ENCODE results near the gene RNASE13. TPM values are rescaled to one million over a fixed set of nuclear protein-coding genes. Genes with fewer than 3 reads are reported as not detected.
"Not testable (repeated sequence)": the region's sequence is repeated elsewhere in the genome, so short reads cannot be mapped to it uniquely, and the experiment has no call there.

Gene RNASE13
- total RNA-seq, 2 experiments from 2014 or later = not detected

DNA sequence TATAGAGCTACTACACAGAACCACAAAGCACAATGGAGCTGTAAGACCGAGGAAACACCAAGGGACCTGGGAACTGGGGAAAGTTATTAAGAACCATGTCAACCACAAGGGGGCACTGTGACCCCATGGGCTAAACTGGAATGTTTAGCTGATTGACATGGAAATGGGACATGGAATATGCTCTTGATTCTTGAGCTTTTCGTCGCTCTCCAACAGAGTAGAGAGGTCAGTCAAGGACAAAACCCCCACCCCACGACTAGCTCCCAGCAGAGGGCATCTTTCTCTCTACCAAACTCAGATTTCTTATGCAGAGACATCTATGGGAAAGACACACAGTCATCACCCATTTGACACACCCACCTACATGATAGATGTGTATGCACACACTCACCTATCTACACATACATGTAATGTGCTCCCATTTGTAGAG is 19.8 kb downstream of the RNASE13 start:
- POLR2A ChIA-PET = interaction anchor here (0.5 to 2.0 kb wide), 9 partner anchors 9 to 205 kb away, joined by 3 to 14 read pairs (median 3); partner anchors contain the start of gene RNASE7
- BruUV-seq (replicated peaks) = no TSS peak
- Histone ChIP-seq H3K27ac (ENCODE audit: low read depth, low read length, poor library complexity, severe bottlenecking) (no peak overlapping the region), H3K36me3 (ENCODE audit: insufficient read depth, low read length) (no peaks in the 10 kb centered on the region), H3K4me2 (ENCODE audit: low read length) (no peak overlapping the region), H3K9me2 (ENCODE audit: insufficient read depth, low read length) (no peaks in the 10 kb centered on the region), H3K4me1 (ENCODE audit: insufficient read depth, low read length, poor library complexity, severe bottlenecking) (no peaks in the 10 kb centered on the region), H3K9me3 (ENCODE audit: low read length) (no peaks in the 10 kb centered on the region), H3K4me3 (ENCODE audit: low read depth, low read length, poor library complexity, severe bottlenecking) (no peak overlapping the region), H3K79me2 (ENCODE audit: insufficient read depth, low read depth, low read length) (no peaks in the 10 kb centered on the region), H4K20me1 (ENCODE audit: insufficient read depth, low read length) (no peaks in the 10 kb centered on the region), H2AFZ (ENCODE audit: low read length) (no peak overlapping the region)
- DNase-seq (ENCODE audit: low spot score) = peak; percentile 79
- intact Hi-C loops (cut with micrococcal nuclease; ENCODE audit: unreplicated experiment) = loop anchor here (1.0 to 2.0 kb wide), 3 partner anchors 26 to 90 kb away; no protein-coding TSS in a partner anchor
- no peak for TF ChIP-seq EZH2phosphoT487 (IDR thresholded peaks at IDR 0.05; ENCODE audit: borderline replicate concordance, low read depth, low read length)
- TF ChIP-seq, protein P1, sequence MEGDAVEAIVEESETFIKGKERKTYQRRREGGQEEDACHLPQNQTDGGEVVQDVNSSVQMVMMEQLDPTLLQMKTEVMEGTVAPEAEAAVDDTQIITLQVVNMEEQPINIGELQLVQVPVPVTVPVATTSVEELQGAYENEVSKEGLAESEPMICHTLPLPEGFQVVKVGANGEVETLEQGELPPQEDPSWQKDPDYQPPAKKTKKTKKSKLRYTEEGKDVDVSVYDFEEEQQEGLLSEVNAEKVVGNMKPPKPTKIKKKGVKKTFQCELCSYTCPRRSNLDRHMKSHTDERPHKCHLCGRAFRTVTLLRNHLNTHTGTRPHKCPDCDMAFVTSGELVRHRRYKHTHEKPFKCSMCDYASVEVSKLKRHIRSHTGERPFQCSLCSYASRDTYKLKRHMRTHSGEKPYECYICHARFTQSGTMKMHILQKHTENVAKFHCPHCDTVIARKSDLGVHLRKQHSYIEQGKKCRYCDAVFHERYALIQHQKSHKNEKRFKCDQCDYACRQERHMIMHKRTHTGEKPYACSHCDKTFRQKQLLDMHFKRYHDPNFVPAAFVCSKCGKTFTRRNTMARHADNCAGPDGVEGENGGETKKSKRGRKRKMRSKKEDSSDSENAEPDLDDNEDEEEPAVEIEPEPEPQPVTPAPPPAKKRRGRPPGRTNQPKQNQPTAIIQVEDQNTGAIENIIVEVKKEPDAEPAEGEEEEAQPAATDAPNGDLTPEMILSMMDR (conservative IDR thresholded peaks at IDR 0.05; ENCODE audit: low read length) = peak; percentile 98
- CTCF ChIA-PET (ENCODE audit: unreplicated experiment) = interaction anchor here (0.8 to 2.8 kb wide), 9 partner anchors 10 to 95 kb away, joined by 3 to 13 read pairs (median 5); partner anchors contain the start of gene ARHGEF40

- TF ChIP-seq EZH2phosphoT487 (IDR thresholded peaks at IDR 0.05; ENCODE audit: borderline replicate concordance, low read depth, low read length) = no peak
- TF ChIP-seq, protein P1 (conservative IDR thresholded peaks at IDR 0.05; ENCODE audit: low read length) = no peak
- no peak for DNase-seq (ENCODE audit: low spot score)
- Histone ChIP-seq H3K9me3 (ENCODE audit: low read length) (no peaks in the 10 kb centered on the region), H3K36me3 (ENCODE audit: insufficient read depth, low read length) (no peaks in the 10 kb centered on the region), H3K4me1 (ENCODE audit: insufficient read depth, low read length, poor library complexity, severe bottlenecking) (no peaks in the 10 kb centered on the region), H3K4me2 (ENCODE audit: low read length) (no peak overlapping the region), H3K79me2 (ENCODE audit: insufficient read depth, low read depth, low read length) (no peaks in the 10 kb centered on the region), H3K27ac (ENCODE audit: low read depth, low read length, poor library complexity, severe bottlenecking) (no peak overlapping the region), H2AFZ (ENCODE audit: low read length) (no peak overlapping the region), H3K9me2 (ENCODE audit: insufficient read depth, low read length) (no peaks in the 10 kb centered on the region), H4K20me1 (ENCODE audit: insufficient read depth, low read length) (no peaks in the 10 kb centered on the region), H3K4me3 (ENCODE audit: low read depth, low read length, poor library complexity, severe bottlenecking) (no peak overlapping the region)
- ChIA-PET POLR2A (interaction anchor here (0.8 to 1.3 kb wide), 2 partner anchors 20 to 25 kb away, joined by 3 to 4 read pairs; no protein-coding TSS in a partner anchor), CTCF (ENCODE audit: unreplicated experiment) (no interaction called here)
- no TSS peak for BruUV-seq (replicated peaks)
- intact Hi-C loops (cut with micrococcal nuclease; ENCODE audit: unreplicated experiment) = no loop called here
These were observed 23.5 kb downstream of the RNASE13 start for GRCh38 chr14:21011136-21011535.

- DNase-seq (ENCODE audit: low spot score); H3K36me3 ChIP-seq (ENCODE audit: insufficient read depth, low read length); H3K79me2 ChIP-seq (ENCODE audit: insufficient read depth, low read depth, low read length); H4K20me1 ChIP-seq (ENCODE audit: insufficient read depth, low read length); H3K27ac ChIP-seq (ENCODE audit: low read depth, low read length, poor library complexity, severe bottlenecking); H3K4me1 ChIP-seq (ENCODE audit: insufficient read depth, low read length, poor library complexity, severe bottlenecking); CTCF ChIA-PET (ENCODE audit: unreplicated experiment); H2AFZ ChIP-seq (ENCODE audit: low read length); H3K9me3 ChIP-seq (ENCODE audit: low read length); H3K4me3 ChIP-seq (ENCODE audit: low read depth, low read length, poor library complexity, severe bottlenecking); H3K9me2 ChIP-seq (ENCODE audit: insufficient read depth, low read length); POLR2A ChIA-PET; H3K4me2 ChIP-seq (ENCODE audit: low read length); intact Hi-C loops (cut with micrococcal nuclease; ENCODE audit: unreplicated experiment); BruUV-seq (replicated peaks): not testable (repeated sequence)
These were observed 24.9 kb downstream of the RNASE13 start for GRCh38 chr14:21009721-21010120.
